SKM-1 (cell line): ENCODE measurements around the gene TMEM202.
"Not testable (repeated sequence)": the region's sequence is repeated elsewhere in the genome, so short reads cannot be mapped to it uniquely, and the experiment has no call there.

Experiments used
- DNase-seq: peaks from one replicate; lab custom pipeline; 2025; ENCODE audit not compliant: unreplicated experiment; lab: John Stamatoyannopoulos, UW

TMEM202 gene

GRCh38 chr15:72402726-72403125 is 4.6 kb downstream of the TMEM202 start:
- DNase-seq: no peak

- DNase-seq: no peak
Observed at GRCh38 chr15:72404356-72404755, 6.3 kb downstream of the TMEM202 start.

GRCh38 chr15:72404841-72405240 is 6.7 kb downstream of the TMEM202 start:
- DNase-seq: no peak

- DNase-seq: no peak
Observed at GRCh38 chr15:72406936-72407335, 8.8 kb downstream of the TMEM202 start.

- no peak for DNase-seq
Observed at GRCh38 chr15:72411111-72411510, 13.0 kb downstream of the TMEM202 start.

- DNase-seq: no peak
Observed at GRCh38 chr15:72411544-72411943, 13.4 kb downstream of the TMEM202 start.

GRCh38 chr15:72413337-72413736 is 15.2 kb downstream of the TMEM202 start:
- DNase-seq: not testable (repeated sequence)

GRCh38 chr15:72415304-72415703 is 17.2 kb downstream of the TMEM202 start:
- no peak for DNase-seq

- DNase-seq: not testable (repeated sequence)
Observed at GRCh38 chr15:72419768-72420167, 21.7 kb downstream of the TMEM202 start.

GRCh38 chr15:72420576-72420975 is 22.5 kb downstream of the TMEM202 start:
- no peak for DNase-seq

- no peak for DNase-seq
Observed at GRCh38 chr15:72421484-72421883, 23.4 kb downstream of the TMEM202 start.

GRCh38 chr15:72423256-72423655 is 25.2 kb downstream of the TMEM202 start:
- DNase-seq: no peak

- DNase-seq: no peak
Observed at GRCh38 chr15:72426753-72427152, 28.6 kb downstream of the TMEM202 start.

GRCh38 chr15:72437650-72438316 is 39.7 kb downstream of the TMEM202 start:
- DNase-seq: no peak

GRCh38 chr15:72442848-72443247 is 44.7 kb downstream of the TMEM202 start:
- DNase-seq: not testable (repeated sequence)

- DNase-seq: no peak
Observed at GRCh38 chr15:72445426-72445825, 47.3 kb downstream of the TMEM202 start.

- no peak for DNase-seq
Observed at GRCh38 chr15:72450805-72451204, 52.7 kb downstream of the TMEM202 start.

GRCh38 chr15:72451224-72451623 is 53.1 kb downstream of the TMEM202 start:
- no peak for DNase-seq

GRCh38 chr15:72456684-72457083 is 58.6 kb downstream of the TMEM202 start:
- DNase-seq: no peak
